HL-60 (cell line): ENCODE data around the gene FOXO6.

Source experiments
- DNase-seq, 2 experiments: peaks; one replicate each; pipeline ENCODE4 v3.0.0-alpha.2; 2010 to 2020; ENCODE audit warnings: low read depth in 1 of 2, low spot score in 1 of 2
- H3K27ac ChIP-seq: fragments of 250-450 bp; sonication (Bioruptor Pico); replicated peaks from 2 replicates; pipeline ENCODE4 v1.5.1; 2020; ENCODE audit warnings: mild to moderate bottlenecking, moderate library complexity
- H3K27me3 ChIP-seq: fragments of 250-450 bp; sonication (Bioruptor Pico); 2 replicates; pipeline ENCODE4 v1.5.1; 2021; ENCODE audit warnings: mild to moderate bottlenecking, moderate library complexity; ENCODE audit not compliant: insufficient read depth, poor library complexity, severe bottlenecking
- H3K4me3 ChIP-seq: replicated peaks from 2 replicates; pipeline ENCODE4 v1.5.1; 2011; ENCODE audit warnings: mild to moderate bottlenecking, control low read depth, low read length; ENCODE audit not compliant: insufficient read depth
- CTCF ChIP-seq: IDR thresholded peaks from one replicate; pipeline ENCODE4 v1.5.1; 2011; ENCODE audit warnings: low read length, control low read depth, inconsistent platforms; ENCODE audit not compliant: insufficient read depth
- GABPA ChIP-seq: IDR thresholded peaks from 2 replicates; pipeline ENCODE4 v1.6.1; 2012; ENCODE audit warnings: low read depth
- POLR2AphosphoS5 ChIP-seq: IDR thresholded peaks from 2 replicates; pipeline ENCODE4 v1.6.1; 2012; ENCODE audit warnings: low read depth
- REST ChIP-seq: IDR thresholded peaks from 2 replicates; pipeline ENCODE4 v1.6.1; 2012; ENCODE audit warnings: low read depth; ENCODE audit not compliant: insufficient replicate concordance
- SPI1 ChIP-seq: IDR thresholded peaks from 2 replicates; pipeline ENCODE4 v1.6.1; 2012; ENCODE audit warnings: low read depth, mild to moderate bottlenecking, borderline replicate concordance

The FOXO6 gene

GRCh38 chr1:41341772-41342562 is 19.3 kb upstream of the FOXO6 start:
- H3K27ac ChIP-seq = no peak overlapping the region
- TF ChIP-seq SPI1 (no peak), REST (no peak), CTCF (no peak), POLR2AphosphoS5 (no peak), GABPA (no peak)
- no peak overlapping the region for H3K4me3 ChIP-seq
- H3K27me3 ChIP-seq = no peaks in the 10 kb centered on the region
- DNase-seq = no peak

GRCh38 chr1:41342774-41343355 is 18.4 kb upstream of the FOXO6 start:
- no peak for DNase-seq
- no peak for TF ChIP-seq REST
- TF ChIP-seq GABPA = no peak
- no peak for TF ChIP-seq SPI1
- no peak for TF ChIP-seq CTCF
- H3K27ac ChIP-seq = no peak overlapping the region
- H3K27me3 ChIP-seq = no peaks in the 10 kb centered on the region
- no peak overlapping the region for H3K4me3 ChIP-seq

- H3K27me3 ChIP-seq = no peaks in the 10 kb centered on the region
- no peak overlapping the region for H3K27ac ChIP-seq
- TF ChIP-seq POLR2AphosphoS5 (peak; percentile 21; the same call in 1 of the 2 replicates), GABPA (no peak), CTCF (no peak), REST (no peak), SPI1 (peak; percentile 37; the same call in 1 of the 2 replicates)
- peak in 1 of 2 experiments; percentile 51 for DNase-seq
- no peak overlapping the region for H3K4me3 ChIP-seq
These were observed 17.2 kb upstream of the FOXO6 start for GRCh38 chr1:41343790-41344699.
